GM19397 (cell line): ENCODE measurements around the gene TRAPPC10.

Experiments used
- ATAC-seq: cut with Tn5 transposase; IDR thresholded peaks from one replicate; pipeline ENCODE4 v1.9.1; 2021; ENCODE audit warnings: mild to moderate bottlenecking, moderate library complexity; ENCODE audit not compliant: unreplicated experiment

The TRAPPC10 gene

GRCh38 chr21:44029460-44030087, 17.5 kb downstream of the TRAPPC10 start:
- ATAC-seq = no peak

GRCh38 chr21:44035244-44035643, 23.1 kb downstream of the TRAPPC10 start:
- ATAC-seq = no peak

- no peak for ATAC-seq
Observed at GRCh38 chr21:44038063-44038462, 26.0 kb downstream of the TRAPPC10 start.

GRCh38 chr21:44039828-44040227, 27.7 kb downstream of the TRAPPC10 start:
- ATAC-seq = no peak

GRCh38 chr21:44043613-44044012, 31.5 kb downstream of the TRAPPC10 start:
- ATAC-seq = no peak

GRCh38 chr21:44046734-44047133, 34.6 kb downstream of the TRAPPC10 start:
- ATAC-seq = no peak

GRCh38 chr21:44047996-44048560, 36.0 kb downstream of the TRAPPC10 start:
- ATAC-seq = no peak

- no peak for ATAC-seq
Observed at GRCh38 chr21:44049182-44049581, 37.1 kb downstream of the TRAPPC10 start.

GRCh38 chr21:44049606-44050005, 37.5 kb downstream of the TRAPPC10 start:
- ATAC-seq = no peak

- no peak for ATAC-seq
Observed at GRCh38 chr21:44050276-44050675, 38.2 kb downstream of the TRAPPC10 start.

GRCh38 chr21:44051462-44051941, 39.4 kb downstream of the TRAPPC10 start:
- no peak for ATAC-seq

GRCh38 chr21:44052071-44052829, 40.1 kb downstream of the TRAPPC10 start:
- no peak for ATAC-seq

- no peak for ATAC-seq
Observed at GRCh38 chr21:44052830-44053226, 40.7 kb downstream of the TRAPPC10 start.

- no peak for ATAC-seq
Observed at GRCh38 chr21:44053567-44053966, 41.5 kb downstream of the TRAPPC10 start.

- ATAC-seq = no peak
Observed at GRCh38 chr21:44054710-44055109, 42.6 kb downstream of the TRAPPC10 start.

- ATAC-seq = no peak
Observed at GRCh38 chr21:44057055-44057454, 44.9 kb downstream of the TRAPPC10 start.

GRCh38 chr21:44057960-44058651, 46.0 kb downstream of the TRAPPC10 start:
- ATAC-seq = no peak

- ATAC-seq = no peak
Observed at GRCh38 chr21:44058652-44058964, 46.5 kb downstream of the TRAPPC10 start.

- ATAC-seq = no peak
Observed at GRCh38 chr21:44058981-44059380, 46.9 kb downstream of the TRAPPC10 start.

GRCh38 chr21:44059710-44060109, 47.6 kb downstream of the TRAPPC10 start:
- ATAC-seq = no peak

GRCh38 chr21:44062380-44062779, 50.3 kb downstream of the TRAPPC10 start:
- no peak for ATAC-seq
